Measurements from ENCODE around the gene CARD11. TPM values are rescaled to one million over a fixed set of nuclear protein-coding genes. Genes with fewer than 3 reads are reported as not detected.
"Not testable (repeated sequence)": the region's sequence is repeated elsewhere in the genome, so short reads cannot be mapped to it uniquely, and the experiment has no call there.

CARD11 gene
- total RNA-seq, 1 donor: not detected

- TF ChIP-seq CTCF (IDR thresholded peaks at IDR 0.05; ENCODE audit: insufficient read depth, low read depth, low read length): peak; percentile 43
- H3K4me3 ChIP-seq (ENCODE audit: low read depth, low read length): no peak overlapping the region
- no peak for DNase-seq (ENCODE audit: low read depth)
Observed at GRCh38 chr7:2921653-2922347, 121.9 kb downstream of the CARD11 start.

GRCh38 chr7:2920956-2921652 lies 122.6 kb downstream of the CARD11 start:
- no peak for TF ChIP-seq CTCF (IDR thresholded peaks at IDR 0.05; ENCODE audit: insufficient read depth, low read depth, low read length)
- no peak overlapping the region for H3K4me3 ChIP-seq (ENCODE audit: low read depth, low read length)
- no peak for DNase-seq (ENCODE audit: low read depth)

GRCh38 chr7:2920480-2920879 lies 123.2 kb downstream of the CARD11 start:
- H3K4me3 ChIP-seq (ENCODE audit: low read depth, low read length): not testable (repeated sequence)

DNA sequence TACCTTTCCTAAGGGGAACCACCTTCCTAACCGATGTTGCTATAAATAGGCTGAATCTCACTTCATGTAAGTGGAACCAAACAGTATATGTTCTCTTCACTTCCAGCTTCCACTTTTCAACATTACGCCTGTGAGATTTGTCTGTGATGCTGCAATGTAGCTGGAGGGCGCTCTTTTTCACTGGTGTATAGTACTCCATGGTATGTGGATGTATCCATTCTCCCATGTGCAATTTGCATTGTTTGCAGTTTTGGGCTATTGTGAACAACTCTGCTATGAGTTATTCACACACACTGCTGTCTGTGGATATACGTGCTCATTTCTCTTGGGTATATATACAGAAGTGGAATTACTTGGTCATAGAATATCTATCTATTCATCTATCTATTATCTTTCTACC lies 123.6 kb downstream of the CARD11 start:
- no peak overlapping the region for H3K4me3 ChIP-seq (ENCODE audit: low read depth, low read length)
- TF ChIP-seq CTCF (IDR thresholded peaks at IDR 0.05; ENCODE audit: insufficient read depth, low read depth, low read length): no peak
- no peak for DNase-seq (ENCODE audit: low read depth)

More at GRCh38 chr7:2920480-2920879, 123.2 kb downstream of the CARD11 start:
- not testable (repeated sequence) for DNase-seq (ENCODE audit: low read depth)

- DNase-seq (ENCODE audit: low read depth): no peak
- TF ChIP-seq CTCF (IDR thresholded peaks at IDR 0.05; ENCODE audit: insufficient read depth, low read depth, low read length): no peak
- H3K4me3 ChIP-seq (ENCODE audit: low read depth, low read length): no peak overlapping the region
Observed at GRCh38 chr7:2919256-2919655, 124.4 kb downstream of the CARD11 start.

DNA sequence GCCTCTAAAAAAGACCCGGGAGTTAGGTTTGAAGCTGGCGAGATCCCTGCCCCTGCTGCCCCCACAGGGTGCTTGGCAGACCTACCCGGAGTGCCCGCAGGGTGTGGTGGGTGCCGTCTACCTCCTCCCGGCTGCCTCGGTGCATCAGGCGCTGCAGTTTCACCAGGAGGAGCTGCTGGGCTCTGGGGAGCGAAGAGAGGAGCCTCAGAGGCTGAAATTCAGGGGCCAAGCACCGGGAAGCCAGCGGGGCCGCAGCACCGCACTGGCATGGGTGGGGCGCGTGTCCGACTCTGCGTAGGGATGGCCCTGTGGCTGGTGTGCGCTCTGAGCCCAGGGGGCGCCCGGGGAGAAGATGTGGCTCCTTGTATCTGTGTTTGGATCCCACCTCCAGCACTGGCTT lies 125.3 kb downstream of the CARD11 start:
- no peak for TF ChIP-seq CTCF (IDR thresholded peaks at IDR 0.05; ENCODE audit: insufficient read depth, low read depth, low read length)
- H3K4me3 ChIP-seq (ENCODE audit: low read depth, low read length): no peak overlapping the region
- DNase-seq (ENCODE audit: low read depth): no peak

DNA sequence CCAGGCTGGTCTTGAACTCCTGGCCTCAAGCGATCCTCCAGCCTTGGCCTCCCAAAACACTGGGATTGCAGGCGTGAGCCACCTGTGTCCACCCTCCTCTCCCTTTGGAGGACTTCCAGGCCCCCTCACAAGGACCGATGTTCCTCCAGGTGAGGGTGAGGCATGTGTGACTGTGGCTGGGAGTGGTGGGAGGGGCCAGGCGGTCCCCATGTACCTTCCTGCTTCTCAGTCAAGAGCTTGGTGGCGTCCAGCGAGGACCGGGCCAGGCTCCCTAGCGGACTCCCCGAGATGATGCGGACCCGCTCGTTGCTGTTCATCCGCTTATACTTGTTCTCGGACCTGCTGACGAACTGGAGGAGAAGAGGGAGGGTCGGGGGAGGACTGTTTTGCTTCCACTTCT lies 128.6 kb downstream of the CARD11 start:
- no peak for TF ChIP-seq CTCF (IDR thresholded peaks at IDR 0.05; ENCODE audit: insufficient read depth, low read depth, low read length)
- DNase-seq (ENCODE audit: low read depth): no peak
- no peak overlapping the region for H3K4me3 ChIP-seq (ENCODE audit: low read depth, low read length)
